ENCODE measurements around the gene TBC1D22B.

DNA sequence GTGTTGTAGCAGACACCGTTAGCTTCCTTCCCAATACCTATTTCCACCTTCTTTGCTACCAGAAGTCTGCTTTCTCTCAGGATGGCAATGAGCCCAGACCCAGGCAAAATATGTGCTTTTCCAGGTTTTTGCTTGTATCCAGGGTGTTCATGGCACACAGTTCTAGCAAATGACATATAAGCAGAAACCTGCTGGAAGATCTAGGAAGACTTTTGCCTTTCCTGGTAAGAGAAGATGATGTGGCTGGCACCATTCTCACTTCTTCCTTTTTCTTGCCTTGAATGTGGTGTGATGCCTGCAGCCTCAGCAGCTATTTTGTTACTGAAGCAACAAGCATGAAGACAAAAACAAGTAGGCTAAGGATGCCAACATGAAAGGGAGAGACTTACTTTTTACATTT, 19.2 kb upstream of the TBC1D22B start:
- TF ChIP-seq, protein P1, sequence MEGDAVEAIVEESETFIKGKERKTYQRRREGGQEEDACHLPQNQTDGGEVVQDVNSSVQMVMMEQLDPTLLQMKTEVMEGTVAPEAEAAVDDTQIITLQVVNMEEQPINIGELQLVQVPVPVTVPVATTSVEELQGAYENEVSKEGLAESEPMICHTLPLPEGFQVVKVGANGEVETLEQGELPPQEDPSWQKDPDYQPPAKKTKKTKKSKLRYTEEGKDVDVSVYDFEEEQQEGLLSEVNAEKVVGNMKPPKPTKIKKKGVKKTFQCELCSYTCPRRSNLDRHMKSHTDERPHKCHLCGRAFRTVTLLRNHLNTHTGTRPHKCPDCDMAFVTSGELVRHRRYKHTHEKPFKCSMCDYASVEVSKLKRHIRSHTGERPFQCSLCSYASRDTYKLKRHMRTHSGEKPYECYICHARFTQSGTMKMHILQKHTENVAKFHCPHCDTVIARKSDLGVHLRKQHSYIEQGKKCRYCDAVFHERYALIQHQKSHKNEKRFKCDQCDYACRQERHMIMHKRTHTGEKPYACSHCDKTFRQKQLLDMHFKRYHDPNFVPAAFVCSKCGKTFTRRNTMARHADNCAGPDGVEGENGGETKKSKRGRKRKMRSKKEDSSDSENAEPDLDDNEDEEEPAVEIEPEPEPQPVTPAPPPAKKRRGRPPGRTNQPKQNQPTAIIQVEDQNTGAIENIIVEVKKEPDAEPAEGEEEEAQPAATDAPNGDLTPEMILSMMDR (IDR thresholded peaks at IDR 0.05): no peak
- TF ChIP-seq EP300 (IDR thresholded peaks at IDR 0.05): no peak
- no peak for TF ChIP-seq POLR2A (IDR thresholded peaks at IDR 0.05)
- no peak for TF ChIP-seq POLR2AphosphoS5 (IDR thresholded peaks at IDR 0.05)
